CD14-positive monocyte (primary cell): ENCODE measurements around the gene CRACDL. TPM values are rescaled to one million over a fixed set of nuclear protein-coding genes. Genes with fewer than 3 reads are reported as not detected.

Experiments used
- DNase-seq, 3 donors: peaks; one replicate each; pipeline ENCODE4 v3.0.0-alpha.2; 2011 to 2022
- H2AFZ ChIP-seq: 2 replicates; pipeline ENCODE4 v1.6.0; 2012; ENCODE audit warnings: mild to moderate bottlenecking, low read depth, low read length, inconsistent platforms; ENCODE audit not compliant: insufficient read depth, poor library complexity, severe bottlenecking
- H3K27ac ChIP-seq, 2 donors: 1 replicate in 1 of 2; 2 replicates in 1 of 2; pipeline ENCODE4 v1.5.1; 2012 to 2013; ENCODE audit warnings: low read length in 2 of 2, control low read depth in 1 of 2, inconsistent platforms in 1 of 2, low read depth in 1 of 2, mild to moderate bottlenecking in 1 of 2
- H3K27me3 ChIP-seq, 2 donors: one replicate each; pipeline versions ENCODE4 v1.6.0 to v1.6.1; 2011 to 2013; ENCODE audit warnings: low read length in 2 of 2; ENCODE audit not compliant: control insufficient read depth in 2 of 2, insufficient read depth in 2 of 2
- H3K36me3 ChIP-seq, 2 donors: replicated peaks in 1 of 2; 1 replicate in 1 of 2; 2 replicates in 1 of 2; pipeline versions ENCODE4 v1.5.1 to v1.6.1; 2012 to 2013; ENCODE audit warnings: low read length in 2 of 2, control low read depth in 1 of 2, inconsistent platforms in 1 of 2, mild to moderate bottlenecking in 1 of 2; ENCODE audit not compliant: insufficient read depth in 2 of 2, control insufficient read depth in 1 of 2
- H3K4me1 ChIP-seq, 2 donors: 1 replicate in 1 of 2; 2 replicates in 1 of 2; pipeline versions ENCODE4 v1.5.1 to v1.6.1; 2012 to 2013; ENCODE audit warnings: low read length in 2 of 2, control low read depth in 1 of 2, inconsistent platforms in 1 of 2, mild to moderate bottlenecking in 1 of 2, moderate library complexity in 1 of 2; ENCODE audit not compliant: insufficient read depth in 2 of 2, control insufficient read depth in 1 of 2
- H3K4me2 ChIP-seq: replicated peaks from 2 replicates; pipeline ENCODE3; 2012; ENCODE audit warnings: low read length, moderate library complexity, mild to moderate bottlenecking; ENCODE audit not compliant: poor library complexity, severe bottlenecking; ENCODE audit errors: extremely low read depth
- H3K4me3 ChIP-seq, 3 experiments: fragments of 200-600 bp in 1 of 3; sonication (generic) in 1 of 3; replicated peaks in 1 of 3; 1 replicate in 2 of 3; 2 replicates in 1 of 3; pipeline ENCODE4 v1.5.1; 2011 to 2013; ENCODE audit warnings: low read length in 3 of 3, mild to moderate bottlenecking in 3 of 3, control low read depth in 2 of 3, low read depth in 2 of 3, inconsistent platforms in 1 of 3, moderate library complexity in 1 of 3
- H3K79me2 ChIP-seq: 2 replicates; pipeline ENCODE4 v1.6.0; 2012; ENCODE audit warnings: mild to moderate bottlenecking, control low read depth, inconsistent platforms, low read length, moderate library complexity; ENCODE audit not compliant: insufficient read depth
- H3K9ac ChIP-seq: 2 replicates; pipeline ENCODE4 v1.6.0; 2017; ENCODE audit warnings: low read length, mild to moderate bottlenecking; ENCODE audit not compliant: insufficient read depth, poor library complexity, severe bottlenecking
- H3K9me3 ChIP-seq, 2 donors: replicated peaks in 1 of 2; 1 replicate in 1 of 2; 2 replicates in 1 of 2; pipeline versions ENCODE4 v1.5.1 to v1.6.1; 2012 to 2013; ENCODE audit warnings: low read length in 2 of 2, control low read depth in 1 of 2; ENCODE audit not compliant: control insufficient read depth in 1 of 2, insufficient read depth in 1 of 2
- H4K20me1 ChIP-seq: 2 replicates; pipeline ENCODE4 v1.6.0; 2012; ENCODE audit warnings: mild to moderate bottlenecking, low read length, control low read depth, moderate library complexity; ENCODE audit not compliant: insufficient read depth
- H3K27ac Mint-ChIP-seq, 7 donors: one replicate each; pipeline ENCODE4 v1.8.0; 2020; ENCODE audit warnings: mild to moderate bottlenecking in 7 of 7, mixed read lengths in 7 of 7, moderate library complexity in 6 of 7, inconsistent platforms in 2 of 7
- H3K27me3 Mint-ChIP-seq, 3 donors: one replicate each; pipeline ENCODE4 v1.8.0; 2021 to 2022; ENCODE audit warnings: low read depth in 3 of 3, mild to moderate bottlenecking in 3 of 3, mixed read lengths in 3 of 3, moderate library complexity in 3 of 3, inconsistent platforms in 1 of 3
- H3K36me3 Mint-ChIP-seq, 2 donors: one replicate each; pipeline ENCODE4 v1.8.0; 2020; ENCODE audit warnings: mixed read lengths in 2 of 2, inconsistent platforms in 1 of 2, mild to moderate bottlenecking in 1 of 2
- H3K4me1 Mint-ChIP-seq: one replicate; pipeline ENCODE4 v1.8.0; 2020; ENCODE audit warnings: mild to moderate bottlenecking, mixed read lengths
- H3K4me3 Mint-ChIP-seq, 2 donors: one replicate each; pipeline ENCODE4 v1.8.0; 2020; ENCODE audit warnings: mild to moderate bottlenecking in 2 of 2, mixed read lengths in 2 of 2, moderate library complexity in 1 of 2
- H3K9me3 Mint-ChIP-seq, 7 donors: one replicate each; pipeline ENCODE4 v1.8.0; 2020 to 2022; ENCODE audit warnings: mixed read lengths in 7 of 7, mild to moderate bottlenecking in 6 of 7, moderate library complexity in 6 of 7, inconsistent platforms in 2 of 7
- WGBS: methylation state at CpG from one replicate; pipeline ENCODE4 v1.1.5; 2013; ENCODE audit warnings: missing lambda C conversion rate; ENCODE audit not compliant: insufficient coverage; 5-methylcytosine and 5-hydroxymethylcytosine counted together
- intact Hi-C, 2 donors: fragments of 100-400 bp; cut with micrococcal nuclease; formaldehyde crosslinking; loops; one replicate each; pipeline versions ENCODE4 v1.15.0 to v1.15.1; 2023
- polyA plus RNA-seq, 3 donors: library from polyadenylated mRNA; depleted of rRNA in 1 of 3; unstranded in 2 of 3; stranded (reverse) in 1 of 3; fragments of 300-500 nt in 2 of 3; fragments of >200 nt in 1 of 3; fragmentation: Illumina TruSeq in 2 of 3; gene quantifications; 1 replicate in 2 of 3; 2 replicates in 1 of 3; pipeline ENCODE4 v1.2.3, GENCODE V29; 2012 to 2021
- TF ChIP-seq, protein P1 (sequence below): fragments of 200-600 bp; IDR thresholded peaks from one replicate; pipeline ENCODE4 v1.8.0; 2022; ENCODE audit warnings: antibody characterized with exemption, mild to moderate bottlenecking

CRACDL gene
- polyA plus RNA-seq, 3 donors, result 0.12 to 0.35 (median 0.28) TPM

DNA sequence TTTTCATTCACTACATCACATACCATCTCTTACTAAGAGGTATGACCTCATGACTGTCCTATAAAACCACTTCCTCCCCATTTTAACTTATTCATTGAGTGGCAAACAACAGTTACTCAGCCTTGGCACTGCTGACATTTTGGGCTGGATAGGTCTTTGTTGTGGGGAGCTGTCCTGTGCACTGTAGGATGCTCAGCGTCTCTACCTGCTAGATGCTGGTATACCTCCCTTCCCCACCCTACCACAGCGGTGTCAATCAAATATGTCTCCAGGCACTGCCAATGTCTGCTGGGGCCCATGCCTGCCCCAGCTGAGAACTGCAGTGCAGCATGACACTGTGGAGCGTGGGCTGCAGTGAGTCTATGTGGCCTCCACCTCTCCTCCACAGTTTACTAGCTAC is 128.8 kb downstream of the CRACDL start:
- peaks cover 4 to 7% of the 10 kb centered on the region in 2 donors for H3K36me3 Mint-ChIP-seq
- Histone ChIP-seq H3K4me2 (no peak overlapping the region), H3K36me3 (no peaks in the 10 kb centered on the region), H4K20me1 (no peaks in the 10 kb centered on the region), H3K4me1 (peaks cover 46 to 48% of the 10 kb centered on the region in 2 donors), H3K9ac (no peak overlapping the region), H3K27ac (peak overlapping the region in 1 of 2 donors; percentile 49), H3K9me3 (no peaks in the 10 kb centered on the region), H3K4me3 (no peak overlapping the region), H2AFZ (peak overlapping the region; percentile 0), H3K27me3 (no peaks in the 10 kb centered on the region), H3K79me2 (peaks cover 3% of the 10 kb centered on the region)
- peaks cover 0 to 1% (median 0%) of the 10 kb centered on the region in 7 donors for H3K9me3 Mint-ChIP-seq
- TF ChIP-seq, protein P1, sequence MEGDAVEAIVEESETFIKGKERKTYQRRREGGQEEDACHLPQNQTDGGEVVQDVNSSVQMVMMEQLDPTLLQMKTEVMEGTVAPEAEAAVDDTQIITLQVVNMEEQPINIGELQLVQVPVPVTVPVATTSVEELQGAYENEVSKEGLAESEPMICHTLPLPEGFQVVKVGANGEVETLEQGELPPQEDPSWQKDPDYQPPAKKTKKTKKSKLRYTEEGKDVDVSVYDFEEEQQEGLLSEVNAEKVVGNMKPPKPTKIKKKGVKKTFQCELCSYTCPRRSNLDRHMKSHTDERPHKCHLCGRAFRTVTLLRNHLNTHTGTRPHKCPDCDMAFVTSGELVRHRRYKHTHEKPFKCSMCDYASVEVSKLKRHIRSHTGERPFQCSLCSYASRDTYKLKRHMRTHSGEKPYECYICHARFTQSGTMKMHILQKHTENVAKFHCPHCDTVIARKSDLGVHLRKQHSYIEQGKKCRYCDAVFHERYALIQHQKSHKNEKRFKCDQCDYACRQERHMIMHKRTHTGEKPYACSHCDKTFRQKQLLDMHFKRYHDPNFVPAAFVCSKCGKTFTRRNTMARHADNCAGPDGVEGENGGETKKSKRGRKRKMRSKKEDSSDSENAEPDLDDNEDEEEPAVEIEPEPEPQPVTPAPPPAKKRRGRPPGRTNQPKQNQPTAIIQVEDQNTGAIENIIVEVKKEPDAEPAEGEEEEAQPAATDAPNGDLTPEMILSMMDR, result no peak
- no CpG with 5 or more reads among the region's 3 CpGs for WGBS
- DNase-seq, result peak; percentile 23 to 37 (median 31)
- H3K4me1 Mint-ChIP-seq, result peaks cover 55% of the 10 kb centered on the region
- intact Hi-C loops, result no loop called here
- peaks cover 0 to 4% (median 3%) of the 10 kb centered on the region in 3 donors for H3K27me3 Mint-ChIP-seq
- no peak overlapping the region for H3K4me3 Mint-ChIP-seq
- H3K27ac Mint-ChIP-seq, result peak overlapping the region in 6 of 7 donors; percentile 19 to 84 (median 59)

DNA sequence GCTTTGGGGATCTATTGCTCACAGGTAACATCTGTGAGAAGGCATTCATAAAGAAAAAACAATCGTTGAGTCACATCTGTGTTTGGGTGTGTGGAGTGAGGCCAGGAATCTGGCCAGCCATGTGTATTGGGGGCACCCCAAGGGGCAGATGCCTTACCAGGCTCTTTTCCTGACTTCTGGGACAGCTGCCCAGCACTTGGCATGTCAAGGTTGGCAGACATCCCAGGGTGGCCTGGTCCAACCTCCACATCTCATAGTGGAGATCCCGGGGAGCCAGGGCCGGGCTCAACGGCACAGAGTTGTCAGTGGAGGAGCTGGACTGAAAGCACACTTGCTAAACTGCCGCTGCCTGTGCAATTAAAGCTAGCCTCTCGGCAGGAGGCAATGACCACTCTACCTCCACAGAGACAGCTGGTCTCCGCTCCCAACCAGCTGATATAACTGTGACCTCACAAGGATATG is 129.8 kb downstream of the CRACDL start:
- DNase-seq, result no peak
- intact Hi-C loops, result no loop called here
- H3K9me3 Mint-ChIP-seq, result peaks cover 0 to 1% (median 0%) of the 10 kb centered on the region in 7 donors
- Histone ChIP-seq H3K27me3 (no peaks in the 10 kb centered on the region), H3K4me2 (peak overlapping the region; percentile 5), H3K9ac (peak overlapping the region; percentile 28), H3K79me2 (peaks cover 3% of the 10 kb centered on the region), H3K27ac (peak overlapping the region; percentile 61 to 77), H4K20me1 (no peaks in the 10 kb centered on the region), H3K4me1 (peaks cover 46 to 48% of the 10 kb centered on the region in 2 donors), H3K4me3 (peak overlapping the region in 1 of 3 experiments; percentile 39), H2AFZ (peak overlapping the region; percentile 74), H3K36me3 (no peaks in the 10 kb centered on the region), H3K9me3 (no peaks in the 10 kb centered on the region)
- peaks cover 0 to 6% (median 3%) of the 10 kb centered on the region in 3 donors for H3K27me3 Mint-ChIP-seq
- H3K36me3 Mint-ChIP-seq, result peaks cover 7 to 8% of the 10 kb centered on the region in 2 donors
- peak overlapping the region; percentile 79 to 91 (median 88) for H3K27ac Mint-ChIP-seq
- no peak overlapping the region for H3K4me3 Mint-ChIP-seq
- peaks cover 55% of the 10 kb centered on the region for H3K4me1 Mint-ChIP-seq
- TF ChIP-seq, protein P1, result no peak
- WGBS, result 83% methylated on average over 3 of the region's 7 CpGs
